SK-N-SH (cell line): ENCODE data around the gene HDHD5. TPM values are rescaled to one million over a fixed set of nuclear protein-coding genes. Genes with fewer than 3 reads are reported as not detected.

ENCODE experiments used
- CTCF ChIA-PET: fragments of 300-600, 350-600 bp; formaldehyde crosslinking; extraction: SDS; loops from one replicate; lab custom pipeline; 2021; lab: Yijun Ruan, JAX
- POLR2A ChIA-PET: fragments of 350-600 bp; sonication (Branson Sonifier 250); formaldehyde crosslinking; extraction: SDS; loops from one replicate; lab custom pipeline; 2020; ENCODE audit warnings: antibody characterized with exemption, inconsistent platforms; lab: Yijun Ruan, JAX
- DNase-seq: peaks from one replicate; pipeline ENCODE4 v3.0.0; 2012
- H2AFZ ChIP-seq: fragments of 200-600 bp; sonication (generic); 2 replicates; pipeline ENCODE4 v1.8.1; 2016; ENCODE audit warnings: antibody characterized with exemption, mild to moderate bottlenecking, low read depth
- H3F3A ChIP-seq: fragments of 200-600 bp; sonication (generic); replicated peaks from 2 replicates; pipeline ENCODE3; 2016; ENCODE audit warnings: antibody characterized with exemption, mild to moderate bottlenecking; ENCODE audit not compliant: insufficient read depth
- H3K27ac ChIP-seq, 2 experiments: fragments of 200-500 bp in 1 of 2; fragments of 200-600 bp in 1 of 2; sonication (Bioruptor generic) in 1 of 2; sonication (generic), shearing (Covaris generic) in 1 of 2; 2 replicates each; pipeline versions ENCODE4 v1.5.1 to v1.6.1; 2014 to 2016; ENCODE audit warnings: low read depth in 2 of 2, inconsistent platforms in 1 of 2, low read length in 1 of 2, mild to moderate bottlenecking in 1 of 2, mixed read lengths in 1 of 2
- H3K27me3 ChIP-seq: fragments of 200-600 bp; sonication (generic), shearing (Covaris generic); 2 replicates; pipeline ENCODE4 v1.6.1; 2016; ENCODE audit warnings: mixed run types; ENCODE audit not compliant: insufficient read depth
- H3K36me3 ChIP-seq, 2 experiments: fragments of 200-500 bp in 1 of 2; fragments of 200-600 bp in 1 of 2; sonication (Bioruptor generic) in 1 of 2; sonication (generic) in 1 of 2; replicated peaks in 1 of 2; 2 replicates each; pipeline versions ENCODE3 to v1.5.1; 2014 to 2016; ENCODE audit warnings: low read length in 1 of 2, mild to moderate bottlenecking in 1 of 2; ENCODE audit not compliant: insufficient read depth in 2 of 2, control insufficient read depth in 1 of 2
- H3K4me1 ChIP-seq, 2 experiments: fragments of 200-500 bp in 1 of 2; fragments of 200-600 bp in 1 of 2; sonication (Bioruptor generic) in 1 of 2; sonication (generic), shearing (Covaris generic) in 1 of 2; 2 replicates each; pipeline versions ENCODE4 v1.5.1 to v1.6.1; 2014 to 2016; ENCODE audit warnings: low read depth in 1 of 2, low read length in 1 of 2, mixed run types in 1 of 2; ENCODE audit not compliant: insufficient read depth in 2 of 2, control insufficient read depth in 1 of 2
- H3K4me2 ChIP-seq: fragments of 200-600 bp; sonication (generic), shearing (Covaris generic); 2 replicates; pipeline ENCODE4 v1.6.1; 2017; ENCODE audit warnings: mixed run types
- H3K4me3 ChIP-seq, 2 experiments: fragments of 200-500 bp in 1 of 2; fragments of 200-600 bp in 1 of 2; sonication (Bioruptor generic) in 1 of 2; sonication (generic), shearing (Covaris generic) in 1 of 2; 2 replicates each; pipeline versions ENCODE4 v1.5.1 to v1.8.1; 2014 to 2016; ENCODE audit warnings: low read depth in 2 of 2, inconsistent platforms in 1 of 2, low read length in 1 of 2, mild to moderate bottlenecking in 1 of 2, mixed read lengths in 1 of 2, moderate library complexity in 1 of 2
- H3K79me2 ChIP-seq: fragments of 200-600 bp; sonication (generic); 2 replicates; pipeline ENCODE4 v1.8.1; 2017; ENCODE audit warnings: mild to moderate bottlenecking; ENCODE audit not compliant: insufficient read depth
- H3K9ac ChIP-seq: fragments of 200-600 bp; sonication (generic); 2 replicates; pipeline ENCODE4 v1.6.1; 2017; ENCODE audit warnings: mixed run types
- H3K9me2 ChIP-seq: fragments of 200-600 bp; sonication (generic); 2 replicates; pipeline ENCODE4 v1.6.1; 2017; ENCODE audit warnings: mixed run types
- H3K9me3 ChIP-seq: fragments of 200-600 bp; sonication (generic); 2 replicates; pipeline ENCODE4 v1.6.1; 2017; ENCODE audit warnings: mixed run types, mild to moderate bottlenecking, moderate library complexity
- H4K20me1 ChIP-seq: fragments of 200-600 bp; sonication (generic); 2 replicates; pipeline ENCODE4 v1.6.1; 2017; ENCODE audit warnings: mild to moderate bottlenecking, mixed run types; ENCODE audit not compliant: insufficient read depth
- ELF1 ChIP-seq: IDR thresholded peaks from 2 replicates; pipeline ENCODE4 v1.4.0; 2012
- EZH2phosphoT487 ChIP-seq: fragments of 200-600 bp; sonication (generic); IDR thresholded peaks from 2 replicates; pipeline ENCODE4 v1.6.1; 2017; ENCODE audit warnings: low read depth, mixed run types, mild to moderate bottlenecking, antibody characterized with exemption, moderate library complexity, borderline replicate concordance
- JUND ChIP-seq: IDR thresholded peaks from 2 replicates; pipeline ENCODE4 v1.4.0; 2012
- NFIC ChIP-seq: IDR thresholded peaks from 2 replicates; pipeline ENCODE4 v1.4.0; 2012; ENCODE audit warnings: borderline replicate concordance
- RCOR1 ChIP-seq: fragments of 150-350 bp; IDR thresholded peaks from 2 replicates; pipeline ENCODE4 v1.6.1; 2017; ENCODE audit warnings: antibody characterized with exemption, low read length
- RFX5 ChIP-seq: IDR thresholded peaks from 2 replicates; pipeline ENCODE4 v1.6.1; 2012; ENCODE audit warnings: mild to moderate bottlenecking, improper control_type of control experiment, low read length
- TAF1 ChIP-seq: IDR thresholded peaks from 2 replicates; pipeline ENCODE4 v1.6.1; 2012; ENCODE audit warnings: low read depth, mild to moderate bottlenecking, low read length, moderate library complexity, borderline replicate concordance
- WGBS: methylation state at CpG from one replicate; pipeline ENCODE4 v1.1.6; 2017; ENCODE audit warnings: low lambda C conversion rate; 5-methylcytosine and 5-hydroxymethylcytosine counted together
- polyA plus RNA-seq, 3 experiments: library from polyadenylated mRNA; depleted of rRNA; stranded (reverse); fragments of >200 nt; gene quantifications; 2 replicates each; pipeline ENCODE4 v1.2.3, GENCODE V29; 2012
- TF ChIP-seq, protein P1 (sequence below): fragments of 150-350 bp; IDR thresholded peaks from 2 replicates; pipeline ENCODE4 v1.6.1; 2016; ENCODE audit warnings: mild to moderate bottlenecking, low read depth, low read length
- TF ChIP-seq, protein P2 (sequence below): IDR thresholded peaks from 2 replicates; pipeline ENCODE4 v1.4.0; 2012; ENCODE audit warnings: low read depth, borderline replicate concordance
- TF ChIP-seq, protein P3 (sequence below): IDR thresholded peaks from 2 replicates; pipeline ENCODE4 v1.4.0; 2012; ENCODE audit warnings: low read depth
- TF ChIP-seq, protein P4 (sequence below): fragments of 150-350 bp; IDR thresholded peaks from 2 replicates; pipeline ENCODE4 v1.6.1; 2017; ENCODE audit warnings: antibody characterized with exemption, low read length, low read depth, borderline replicate concordance
- TF ChIP-seq, protein P5 (sequence below): IDR thresholded peaks from 2 replicates; pipeline ENCODE4; 2012
- TF ChIP-seq, protein P6 (sequence below): IDR thresholded peaks from 2 replicates; pipeline ENCODE4 v1.6.1; 2012; ENCODE audit warnings: mild to moderate bottlenecking, low read depth, low read length, moderate library complexity

HDHD5 gene
- polyA plus RNA-seq, 1 of the 3 experiments (the other 2 are of a cell fraction): 43.3 TPM

DNA sequence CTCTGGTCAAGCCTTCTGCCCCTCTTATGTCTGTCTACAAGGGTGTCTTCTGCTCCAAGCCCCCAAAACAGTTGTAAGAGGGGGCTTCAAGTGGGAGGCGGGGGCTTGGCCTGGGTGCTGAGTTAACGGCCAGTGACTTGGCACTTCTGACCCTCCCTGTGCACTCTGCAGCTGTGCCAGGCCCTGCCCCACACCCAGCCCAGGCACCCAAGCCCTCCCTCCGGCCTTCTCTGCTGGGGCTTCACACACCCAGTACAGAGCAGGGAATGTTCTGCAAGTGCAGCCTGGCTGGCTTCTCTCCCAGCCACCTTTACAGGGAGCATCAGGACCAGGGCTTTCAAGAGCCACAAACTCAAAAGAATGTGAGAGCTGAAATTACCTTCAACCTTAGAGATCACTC, 41.7 kb downstream of the HDHD5 start:
- Histone ChIP-seq H3K27ac (no peak overlapping the region), H3K27me3 (peaks cover 9% of the 10 kb centered on the region; the same call in 1 of the 2 replicates), H3K4me1 (peaks cover 0 to 5% of the 10 kb centered on the region in 2 experiments; a peak in 1 of 4 replicates), H3K9ac (no peak overlapping the region), H3K4me3 (no peak overlapping the region), H2AFZ (no peak overlapping the region), H3K79me2 (no peaks in the 10 kb centered on the region), H3F3A (no peaks in the 10 kb centered on the region), H3K4me2 (no peak overlapping the region), H3K9me2 (no peaks in the 10 kb centered on the region), H4K20me1 (no peaks in the 10 kb centered on the region), H3K36me3 (no peaks in the 10 kb centered on the region), H3K9me3 (no peaks in the 10 kb centered on the region)
- ChIA-PET POLR2A (no interaction called here), CTCF (interaction anchor here (0.7 to 2.7 kb wide), 4 partner anchors 10 to 59 kb away, joined by 3 to 15 read pairs (median 10); no protein-coding TSS in a partner anchor)
- WGBS: no CpG with 5 or more reads among the region's 3 CpGs
- DNase-seq: no peak
- TF ChIP-seq, protein P1, sequence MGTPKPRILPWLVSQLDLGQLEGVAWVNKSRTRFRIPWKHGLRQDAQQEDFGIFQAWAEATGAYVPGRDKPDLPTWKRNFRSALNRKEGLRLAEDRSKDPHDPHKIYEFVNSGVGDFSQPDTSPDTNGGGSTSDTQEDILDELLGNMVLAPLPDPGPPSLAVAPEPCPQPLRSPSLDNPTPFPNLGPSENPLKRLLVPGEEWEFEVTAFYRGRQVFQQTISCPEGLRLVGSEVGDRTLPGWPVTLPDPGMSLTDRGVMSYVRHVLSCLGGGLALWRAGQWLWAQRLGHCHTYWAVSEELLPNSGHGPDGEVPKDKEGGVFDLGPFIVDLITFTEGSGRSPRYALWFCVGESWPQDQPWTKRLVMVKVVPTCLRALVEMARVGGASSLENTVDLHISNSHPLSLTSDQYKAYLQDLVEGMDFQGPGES: no peak
- TF ChIP-seq, protein P2, sequence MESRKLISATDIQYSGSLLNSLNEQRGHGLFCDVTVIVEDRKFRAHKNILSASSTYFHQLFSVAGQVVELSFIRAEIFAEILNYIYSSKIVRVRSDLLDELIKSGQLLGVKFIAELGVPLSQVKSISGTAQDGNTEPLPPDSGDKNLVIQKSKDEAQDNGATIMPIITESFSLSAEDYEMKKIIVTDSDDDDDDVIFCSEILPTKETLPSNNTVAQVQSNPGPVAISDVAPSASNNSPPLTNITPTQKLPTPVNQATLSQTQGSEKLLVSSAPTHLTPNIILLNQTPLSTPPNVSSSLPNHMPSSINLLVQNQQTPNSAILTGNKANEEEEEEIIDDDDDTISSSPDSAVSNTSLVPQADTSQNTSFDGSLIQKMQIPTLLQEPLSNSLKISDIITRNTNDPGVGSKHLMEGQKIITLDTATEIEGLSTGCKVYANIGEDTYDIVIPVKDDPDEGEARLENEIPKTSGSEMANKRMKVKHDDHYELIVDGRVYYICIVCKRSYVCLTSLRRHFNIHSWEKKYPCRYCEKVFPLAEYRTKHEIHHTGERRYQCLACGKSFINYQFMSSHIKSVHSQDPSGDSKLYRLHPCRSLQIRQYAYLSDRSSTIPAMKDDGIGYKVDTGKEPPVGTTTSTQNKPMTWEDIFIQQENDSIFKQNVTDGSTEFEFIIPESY: no peak
- TF ChIP-seq, protein P3, sequence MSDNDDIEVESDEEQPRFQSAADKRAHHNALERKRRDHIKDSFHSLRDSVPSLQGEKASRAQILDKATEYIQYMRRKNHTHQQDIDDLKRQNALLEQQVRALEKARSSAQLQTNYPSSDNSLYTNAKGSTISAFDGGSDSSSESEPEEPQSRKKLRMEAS: no peak
- TF ChIP-seq RFX5 (no peak), TAF1 (no peak), RCOR1 (no peak), NFIC (no peak), ELF1 (no peak), JUND (no peak), EZH2phosphoT487 (no peak)
- TF ChIP-seq, protein P4, sequence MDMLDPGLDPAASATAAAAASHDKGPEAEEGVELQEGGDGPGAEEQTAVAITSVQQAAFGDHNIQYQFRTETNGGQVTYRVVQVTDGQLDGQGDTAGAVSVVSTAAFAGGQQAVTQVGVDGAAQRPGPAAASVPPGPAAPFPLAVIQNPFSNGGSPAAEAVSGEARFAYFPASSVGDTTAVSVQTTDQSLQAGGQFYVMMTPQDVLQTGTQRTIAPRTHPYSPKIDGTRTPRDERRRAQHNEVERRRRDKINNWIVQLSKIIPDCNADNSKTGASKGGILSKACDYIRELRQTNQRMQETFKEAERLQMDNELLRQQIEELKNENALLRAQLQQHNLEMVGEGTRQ: no peak
- TF ChIP-seq, protein P5, sequence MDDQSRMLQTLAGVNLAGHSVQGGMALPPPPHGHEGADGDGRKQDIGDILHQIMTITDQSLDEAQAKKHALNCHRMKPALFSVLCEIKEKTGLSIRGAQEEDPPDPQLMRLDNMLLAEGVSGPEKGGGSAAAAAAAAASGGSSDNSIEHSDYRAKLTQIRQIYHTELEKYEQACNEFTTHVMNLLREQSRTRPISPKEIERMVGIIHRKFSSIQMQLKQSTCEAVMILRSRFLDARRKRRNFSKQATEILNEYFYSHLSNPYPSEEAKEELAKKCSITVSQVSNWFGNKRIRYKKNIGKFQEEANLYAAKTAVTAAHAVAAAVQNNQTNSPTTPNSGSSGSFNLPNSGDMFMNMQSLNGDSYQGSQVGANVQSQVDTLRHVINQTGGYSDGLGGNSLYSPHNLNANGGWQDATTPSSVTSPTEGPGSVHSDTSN: no peak
- TF ChIP-seq, protein P6, sequence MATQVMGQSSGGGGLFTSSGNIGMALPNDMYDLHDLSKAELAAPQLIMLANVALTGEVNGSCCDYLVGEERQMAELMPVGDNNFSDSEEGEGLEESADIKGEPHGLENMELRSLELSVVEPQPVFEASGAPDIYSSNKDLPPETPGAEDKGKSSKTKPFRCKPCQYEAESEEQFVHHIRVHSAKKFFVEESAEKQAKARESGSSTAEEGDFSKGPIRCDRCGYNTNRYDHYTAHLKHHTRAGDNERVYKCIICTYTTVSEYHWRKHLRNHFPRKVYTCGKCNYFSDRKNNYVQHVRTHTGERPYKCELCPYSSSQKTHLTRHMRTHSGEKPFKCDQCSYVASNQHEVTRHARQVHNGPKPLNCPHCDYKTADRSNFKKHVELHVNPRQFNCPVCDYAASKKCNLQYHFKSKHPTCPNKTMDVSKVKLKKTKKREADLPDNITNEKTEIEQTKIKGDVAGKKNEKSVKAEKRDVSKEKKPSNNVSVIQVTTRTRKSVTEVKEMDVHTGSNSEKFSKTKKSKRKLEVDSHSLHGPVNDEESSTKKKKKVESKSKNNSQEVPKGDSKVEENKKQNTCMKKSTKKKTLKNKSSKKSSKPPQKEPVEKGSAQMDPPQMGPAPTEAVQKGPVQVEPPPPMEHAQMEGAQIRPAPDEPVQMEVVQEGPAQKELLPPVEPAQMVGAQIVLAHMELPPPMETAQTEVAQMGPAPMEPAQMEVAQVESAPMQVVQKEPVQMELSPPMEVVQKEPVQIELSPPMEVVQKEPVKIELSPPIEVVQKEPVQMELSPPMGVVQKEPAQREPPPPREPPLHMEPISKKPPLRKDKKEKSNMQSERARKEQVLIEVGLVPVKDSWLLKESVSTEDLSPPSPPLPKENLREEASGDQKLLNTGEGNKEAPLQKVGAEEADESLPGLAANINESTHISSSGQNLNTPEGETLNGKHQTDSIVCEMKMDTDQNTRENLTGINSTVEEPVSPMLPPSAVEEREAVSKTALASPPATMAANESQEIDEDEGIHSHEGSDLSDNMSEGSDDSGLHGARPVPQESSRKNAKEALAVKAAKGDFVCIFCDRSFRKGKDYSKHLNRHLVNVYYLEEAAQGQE: no peak
